Endothelial cell of hepatic sinusoid (primary cell): Measurements from ENCODE around the gene GRIN2C.

Experiments
- in situ Hi-C: cut with HindIII; loops from 2 replicates; pipeline ENCODE4 v1.10.0; 2017; ENCODE audit warnings: low sequenced_read_pairs

GRIN2C gene

DNA sequence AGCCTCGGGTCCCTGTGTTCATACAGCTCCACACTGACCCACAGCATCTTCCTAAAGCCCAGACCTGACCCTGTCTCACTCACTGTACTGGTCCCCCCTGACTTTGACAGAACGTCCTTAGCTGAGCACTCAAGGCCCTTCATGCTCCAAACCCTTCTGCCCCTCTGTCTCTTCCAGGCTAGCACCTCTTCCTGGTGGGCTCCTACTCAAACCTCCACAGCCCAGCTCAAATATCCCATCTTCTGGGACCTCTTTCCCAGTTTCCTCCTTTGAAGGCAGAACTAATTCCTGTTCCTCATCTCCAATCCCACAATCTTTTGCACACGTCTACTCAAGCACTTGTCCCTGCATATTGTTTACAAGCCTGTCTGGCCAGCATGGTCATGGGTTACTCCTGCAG lies 8.8 kb downstream of the GRIN2C start:
- in situ Hi-C loops: no loop called here

DNA sequence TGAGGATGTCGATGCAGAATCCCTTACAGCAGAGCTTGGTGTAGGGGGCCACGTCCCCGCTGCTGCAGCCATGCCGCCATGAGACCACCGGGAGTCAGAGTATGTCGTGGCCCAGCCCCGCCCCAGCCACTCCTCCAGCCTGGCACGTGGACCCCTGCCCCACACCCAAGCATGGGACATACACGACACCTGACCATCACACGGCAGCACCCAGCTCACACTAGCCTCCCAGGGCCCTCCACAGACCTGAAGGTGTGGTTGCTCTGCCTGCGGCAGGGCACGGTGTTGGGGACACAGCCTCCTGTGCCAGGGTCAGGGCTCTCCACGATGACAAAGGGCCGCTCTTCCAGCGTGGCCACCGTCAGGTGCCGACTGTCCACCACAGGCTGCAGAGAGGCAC lies 9.4 kb downstream of the GRIN2C start:
- in situ Hi-C loops: no loop called here

DNA sequence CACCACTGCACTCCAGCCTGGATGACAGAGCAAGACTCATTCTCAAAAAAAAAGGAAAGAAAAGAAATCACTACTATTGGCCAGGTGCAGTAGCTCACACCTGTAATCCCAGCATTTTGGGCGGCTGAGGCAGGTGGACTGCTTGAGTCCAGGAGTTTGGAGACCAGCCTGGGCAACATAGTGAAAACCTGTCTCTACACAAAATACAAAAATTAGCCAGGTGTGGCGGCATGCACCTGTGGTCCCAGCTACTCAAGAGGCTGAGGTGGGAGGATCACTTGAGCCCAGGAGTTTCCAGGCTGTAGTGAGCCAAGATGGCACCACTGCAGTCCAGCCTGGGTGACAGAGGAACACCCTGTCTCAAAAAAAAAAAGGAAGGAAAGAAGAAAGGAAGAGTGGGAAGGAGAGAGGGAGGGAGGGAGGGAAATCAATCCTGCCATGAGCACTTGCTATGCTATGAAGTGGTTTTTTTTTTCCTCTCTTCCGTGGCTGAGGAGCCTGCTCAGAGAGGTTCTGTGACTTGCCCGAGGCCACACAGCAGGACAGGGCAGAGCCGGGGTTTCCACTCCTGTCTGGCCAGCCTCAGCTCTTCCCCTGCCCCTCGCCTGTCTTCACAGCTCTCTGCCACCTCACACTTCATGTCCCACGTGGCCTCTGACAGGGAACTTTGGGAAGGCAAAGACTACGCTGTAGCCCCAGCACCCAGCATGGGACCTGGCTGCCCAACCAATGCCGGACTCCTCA lies 10.9 kb downstream of the GRIN2C start:
- in situ Hi-C loops: loop anchor here (5.0 kb wide), 1 partner anchor 42 kb away; no protein-coding TSS in a partner anchor

DNA sequence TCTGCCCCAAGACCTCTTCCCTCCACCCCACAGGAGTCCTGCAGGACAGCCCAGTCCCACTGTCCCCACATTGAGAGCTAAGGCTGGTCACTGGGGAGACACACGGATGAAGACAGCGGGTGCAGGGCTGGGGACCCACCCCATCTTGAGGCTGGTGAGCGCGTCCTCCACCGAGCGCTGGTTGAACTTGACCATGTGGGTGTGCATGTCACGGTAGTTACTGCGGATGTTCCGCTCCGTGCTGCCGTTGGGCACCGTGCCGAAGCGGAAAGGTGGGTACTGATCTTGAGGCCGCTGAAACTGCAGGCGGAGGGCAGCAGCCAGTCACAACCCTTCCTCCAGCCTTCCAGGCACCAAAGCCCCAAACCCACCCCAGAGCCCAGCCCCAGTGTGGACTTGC lies 13.1 kb downstream of the GRIN2C start:
- in situ Hi-C loops: loop anchor here (5.0 kb wide), 1 partner anchor 39 kb away; no protein-coding TSS in a partner anchor

DNA sequence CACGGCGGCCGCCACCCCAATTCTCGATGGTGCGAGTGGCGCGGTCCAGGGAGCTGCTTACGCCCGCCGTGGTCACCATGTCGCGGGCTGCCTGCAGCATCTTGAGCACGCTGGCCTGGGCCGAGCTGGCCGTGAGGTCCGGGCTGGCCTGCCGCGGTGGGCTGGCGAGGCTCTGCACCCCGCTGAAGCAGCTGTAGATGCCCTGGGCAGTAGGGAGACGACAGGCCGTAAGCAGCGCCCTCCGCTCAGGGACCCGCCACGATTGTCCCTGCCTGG lies 16.4 kb downstream of the GRIN2C start:
- in situ Hi-C loops: no loop called here

DNA sequence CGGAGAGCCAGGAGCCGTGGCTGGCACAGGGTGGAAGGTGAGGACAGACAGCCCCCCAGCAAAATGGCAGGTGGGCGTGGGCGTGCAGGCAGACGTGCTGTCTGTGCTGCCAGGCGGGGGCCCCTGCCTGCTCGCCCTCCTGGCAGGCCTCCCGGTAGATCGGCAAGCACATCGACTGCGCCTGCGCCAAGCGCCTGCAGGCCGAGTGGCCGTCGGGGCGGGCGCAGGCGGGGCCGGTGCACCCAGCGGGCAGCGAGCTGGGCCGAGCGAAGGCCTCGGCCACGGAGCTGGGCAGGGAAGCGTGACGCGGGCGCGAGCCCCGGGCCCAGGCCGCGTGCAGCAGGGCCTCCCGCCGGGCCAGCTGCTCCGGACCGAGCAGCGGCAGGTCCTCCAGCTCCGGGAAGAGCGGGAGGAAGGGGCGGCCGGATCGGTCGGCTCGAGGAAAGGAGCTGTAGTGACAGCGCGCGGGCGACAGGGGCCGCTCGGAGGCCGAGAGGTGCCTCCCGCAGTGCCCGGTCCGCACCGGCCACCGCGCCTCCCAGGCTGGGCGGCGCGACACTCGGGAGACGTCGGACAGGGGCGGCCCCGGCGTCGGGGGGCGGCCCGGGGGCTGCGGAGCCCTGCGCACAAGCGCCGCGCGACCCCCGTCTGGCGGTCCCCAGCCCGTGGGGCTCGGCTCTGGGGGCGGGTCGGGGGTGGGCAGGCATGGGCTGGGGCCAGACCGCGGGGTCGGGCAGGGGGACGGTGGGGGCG lies 16.9 kb downstream of the GRIN2C start:
- in situ Hi-C loops: no loop called here

DNA sequence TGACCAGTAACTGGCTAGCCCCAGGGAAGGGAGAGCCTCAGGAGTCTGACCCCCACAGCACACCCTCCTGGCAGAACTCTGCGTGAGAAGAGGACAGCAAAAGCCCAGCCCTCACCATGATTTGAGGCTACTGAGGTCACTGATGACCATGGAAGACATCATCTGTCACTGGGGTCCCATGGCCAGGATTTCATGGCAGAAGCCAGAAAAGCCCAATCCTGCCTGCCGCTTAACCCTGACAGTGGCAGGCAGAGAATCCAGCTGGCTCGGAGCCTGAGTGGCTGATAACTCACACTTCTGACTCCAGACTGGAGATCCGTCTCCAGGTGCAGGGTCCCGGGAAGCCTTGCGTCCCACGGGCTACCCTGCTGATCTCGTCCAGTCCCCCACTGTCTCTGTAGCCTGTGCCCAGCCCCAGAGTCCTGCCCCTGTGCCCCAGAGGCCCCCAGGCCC lies 17.5 kb downstream of the GRIN2C start:
- in situ Hi-C loops: no loop called here

DNA sequence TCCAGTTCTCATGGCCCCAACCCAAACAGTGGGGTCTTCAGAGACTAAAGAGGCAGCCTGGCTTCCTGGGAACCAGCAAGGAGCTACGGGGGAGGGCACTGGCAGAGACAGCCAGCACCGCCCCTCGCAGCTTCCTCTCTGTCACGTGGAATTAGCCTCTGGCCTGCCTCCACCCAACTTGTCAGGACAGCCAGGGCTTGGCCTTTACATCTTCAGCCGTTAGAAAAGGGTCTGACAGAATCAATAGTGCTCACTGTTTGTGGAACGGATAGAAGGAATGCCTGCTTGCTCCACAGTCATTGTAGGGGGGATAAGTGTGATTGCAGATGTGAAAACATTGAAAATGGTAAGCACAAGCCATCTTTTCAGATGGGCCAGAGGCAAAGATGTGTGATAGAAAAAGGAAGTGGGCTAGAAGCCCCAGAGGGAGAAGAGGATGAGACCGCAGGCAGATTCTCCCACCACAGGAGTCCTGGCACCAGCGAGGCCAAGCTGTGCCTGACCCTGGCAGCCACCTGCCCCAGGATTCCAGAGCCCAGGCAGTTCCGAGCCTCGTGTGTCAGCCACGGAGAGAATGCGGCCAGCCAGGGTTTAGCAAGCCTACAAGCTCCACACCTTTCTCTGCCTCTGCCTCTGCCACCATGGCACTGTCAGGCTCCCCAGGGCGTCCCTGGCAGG lies 18.6 kb downstream of the GRIN2C start:
- in situ Hi-C loops: no loop called here

DNA sequence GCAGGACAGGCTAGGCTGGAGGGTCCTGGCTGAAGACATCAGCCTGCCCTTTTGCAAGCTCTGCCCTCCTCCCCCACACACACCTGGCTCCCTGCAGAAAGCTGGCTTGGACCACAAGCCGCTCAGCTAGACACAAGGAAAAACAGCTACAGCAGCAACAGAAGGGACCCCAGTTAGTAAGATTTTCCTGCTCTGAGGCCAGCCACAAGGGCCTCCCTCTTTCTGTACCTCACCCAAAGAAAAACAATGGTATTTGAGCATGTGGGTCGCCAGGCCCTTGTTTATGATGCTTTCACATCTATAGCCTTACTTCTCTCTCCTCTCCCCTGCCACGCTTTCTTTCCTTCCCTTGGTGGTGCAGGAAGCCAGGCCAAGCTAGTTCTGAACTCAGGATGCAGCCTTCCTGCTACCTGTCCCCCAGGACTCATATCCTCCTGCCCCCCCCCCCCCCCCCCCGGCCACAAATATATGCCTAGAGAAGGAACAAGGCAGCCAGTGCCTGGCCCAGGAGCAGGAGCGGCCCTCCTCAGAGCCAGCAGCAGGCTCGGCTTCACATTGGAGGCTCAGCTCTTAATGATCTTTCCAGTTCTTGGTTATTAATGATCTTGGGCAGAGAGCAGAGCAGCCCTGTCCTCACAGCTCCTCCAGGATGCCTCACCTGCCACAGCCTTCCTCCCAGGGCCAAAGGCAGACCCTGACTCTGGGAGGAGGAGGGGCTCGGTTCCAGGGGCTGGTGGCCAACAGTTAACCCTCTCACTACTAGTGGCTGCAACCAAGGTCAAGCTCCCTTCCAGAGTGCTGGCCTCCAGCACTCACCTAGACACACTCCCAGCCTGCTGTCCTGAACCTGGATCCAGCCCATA lies 19.5 kb downstream of the GRIN2C start:
- in situ Hi-C loops: no loop called here

DNA sequence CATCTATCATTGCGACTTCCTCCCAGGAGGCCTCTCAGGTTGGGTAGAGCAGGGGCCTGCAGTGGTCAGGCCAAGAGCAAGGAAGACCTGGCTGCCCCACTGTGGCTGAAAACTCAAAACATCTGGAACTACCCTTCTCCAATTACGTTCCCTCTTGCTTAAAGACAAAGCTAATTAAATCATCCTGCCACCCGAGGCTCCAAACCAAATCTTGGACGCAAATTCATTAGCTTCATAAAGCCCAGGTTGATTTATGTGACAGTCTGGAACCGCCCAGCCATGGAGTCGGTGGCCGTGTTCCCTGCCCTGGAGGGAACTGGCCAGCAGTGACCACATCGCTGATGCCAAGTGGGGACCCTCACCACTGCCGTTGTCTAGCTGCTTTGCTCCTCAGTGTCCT lies 21.4 kb downstream of the GRIN2C start:
- in situ Hi-C loops: no loop called here

DNA sequence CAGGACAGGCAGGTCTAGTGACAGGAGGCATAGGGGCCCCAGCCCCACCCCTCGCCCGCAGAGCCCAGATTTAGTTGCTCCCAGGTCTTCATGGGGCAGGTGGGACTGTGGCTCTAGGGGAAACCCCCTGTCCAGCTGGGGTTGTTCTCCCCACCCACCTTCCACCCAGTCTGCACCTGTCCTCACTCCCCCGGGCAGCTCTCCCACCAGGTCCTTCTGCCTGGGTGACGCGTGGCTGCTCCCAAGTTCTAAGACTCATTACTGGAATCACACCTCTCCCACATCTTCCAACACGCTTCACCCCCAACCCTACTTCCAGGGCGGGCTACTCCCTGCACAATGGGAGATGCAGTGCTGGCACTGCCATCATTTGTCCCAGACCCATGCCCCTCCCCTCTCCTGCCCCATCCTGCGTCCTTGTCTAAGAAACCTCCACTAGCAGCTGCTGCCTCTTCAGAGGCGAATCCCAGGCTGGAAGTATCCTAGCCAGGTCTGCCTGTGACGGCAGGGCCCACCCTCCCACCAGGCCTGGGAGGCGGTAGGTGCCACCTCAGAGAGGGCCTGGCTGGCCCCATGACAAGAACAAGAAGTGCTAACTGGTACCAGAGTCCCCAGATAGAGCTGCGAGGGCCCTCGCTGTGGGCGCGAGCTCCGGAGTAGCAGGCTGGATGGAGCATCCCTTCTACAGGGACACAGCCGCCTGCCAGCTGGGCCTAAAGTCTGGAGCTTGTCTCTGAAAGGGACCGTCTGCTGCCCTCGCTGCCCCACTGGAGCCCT lies 22.8 kb downstream of the GRIN2C start:
- in situ Hi-C loops: no loop called here

DNA sequence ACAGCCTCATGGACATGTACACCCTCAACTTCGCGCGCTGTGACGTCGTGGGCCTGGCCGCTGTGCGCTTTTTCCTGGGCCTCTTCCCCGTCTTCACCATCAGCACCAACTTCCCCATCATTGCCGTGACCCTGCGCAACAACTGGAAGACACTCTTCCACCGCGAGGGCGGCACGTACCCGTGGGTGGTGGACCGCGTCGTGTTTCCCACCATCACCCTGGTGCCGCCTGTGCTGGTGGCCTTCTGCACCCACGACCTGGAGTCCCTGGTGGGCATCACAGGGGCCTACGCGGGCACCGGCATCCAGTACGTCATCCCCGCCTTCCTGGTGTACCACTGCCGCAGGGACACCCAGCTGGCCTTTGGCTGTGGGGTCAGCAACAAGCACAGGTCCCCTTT lies 23.5 kb downstream of the GRIN2C start:
- in situ Hi-C loops: no loop called here

DNA sequence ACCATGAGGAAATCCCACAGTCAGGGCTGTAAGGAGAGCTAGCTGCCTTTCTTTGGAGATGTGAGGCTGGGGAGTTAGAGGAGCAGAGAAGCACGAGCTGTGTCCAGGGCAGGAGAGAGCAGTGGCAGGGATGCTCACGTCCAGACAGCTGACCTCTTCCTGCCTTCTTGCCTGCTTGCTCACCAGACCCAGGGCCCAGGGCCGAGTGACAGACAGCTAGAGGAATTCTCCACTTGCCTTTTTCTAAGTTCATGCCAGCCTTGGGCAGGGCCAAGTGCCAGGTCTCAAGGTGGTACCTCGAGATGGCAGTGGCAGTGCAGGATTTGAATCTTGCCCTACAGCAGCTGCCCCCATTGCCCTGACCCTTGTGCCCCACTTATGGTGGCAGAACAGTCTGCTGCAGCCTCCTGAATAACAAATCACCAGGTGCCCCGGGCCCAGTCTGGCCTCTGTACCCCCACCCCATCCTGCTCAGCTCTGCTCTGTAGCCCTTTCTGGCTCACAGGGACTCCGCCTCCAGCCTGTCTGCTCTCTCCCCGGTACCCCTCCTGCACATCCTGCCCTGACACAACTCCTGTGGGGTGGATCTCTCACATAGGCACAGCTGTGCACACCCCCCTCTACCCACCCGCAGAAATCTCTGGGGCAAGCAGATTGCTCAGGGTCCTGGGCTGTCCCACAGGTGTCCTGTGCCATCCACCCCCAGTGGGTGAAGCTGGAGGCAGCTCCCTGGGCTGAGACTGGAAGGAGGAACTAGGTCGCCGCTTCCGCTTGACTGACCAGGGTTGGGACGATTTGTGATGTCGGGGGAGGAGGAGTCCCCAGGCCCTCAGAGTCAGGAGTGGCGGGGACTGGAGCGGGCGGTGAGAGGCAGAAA lies 25.9 kb downstream of the GRIN2C start:
- in situ Hi-C loops: no loop called here

DNA sequence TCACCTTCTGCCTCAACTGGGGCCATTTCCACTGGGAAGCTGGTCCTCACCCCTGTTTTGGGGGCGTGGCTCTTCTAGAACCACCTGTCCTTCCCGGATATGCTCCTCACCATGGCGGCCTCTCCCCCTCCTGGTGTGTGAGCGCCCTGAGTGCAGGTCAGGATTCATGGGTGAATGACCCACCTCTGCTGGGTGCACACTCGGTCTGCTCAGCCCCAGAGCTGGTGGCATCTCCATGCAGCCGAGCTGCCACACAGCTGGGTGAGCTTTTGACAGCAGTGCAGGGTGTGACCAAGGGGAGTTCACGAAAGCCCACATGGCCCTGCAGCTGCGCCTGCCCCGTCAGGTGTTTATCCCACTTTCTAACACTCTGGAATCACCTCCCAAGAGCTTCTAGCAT lies 27.3 kb downstream of the GRIN2C start:
- in situ Hi-C loops: no loop called here

DNA sequence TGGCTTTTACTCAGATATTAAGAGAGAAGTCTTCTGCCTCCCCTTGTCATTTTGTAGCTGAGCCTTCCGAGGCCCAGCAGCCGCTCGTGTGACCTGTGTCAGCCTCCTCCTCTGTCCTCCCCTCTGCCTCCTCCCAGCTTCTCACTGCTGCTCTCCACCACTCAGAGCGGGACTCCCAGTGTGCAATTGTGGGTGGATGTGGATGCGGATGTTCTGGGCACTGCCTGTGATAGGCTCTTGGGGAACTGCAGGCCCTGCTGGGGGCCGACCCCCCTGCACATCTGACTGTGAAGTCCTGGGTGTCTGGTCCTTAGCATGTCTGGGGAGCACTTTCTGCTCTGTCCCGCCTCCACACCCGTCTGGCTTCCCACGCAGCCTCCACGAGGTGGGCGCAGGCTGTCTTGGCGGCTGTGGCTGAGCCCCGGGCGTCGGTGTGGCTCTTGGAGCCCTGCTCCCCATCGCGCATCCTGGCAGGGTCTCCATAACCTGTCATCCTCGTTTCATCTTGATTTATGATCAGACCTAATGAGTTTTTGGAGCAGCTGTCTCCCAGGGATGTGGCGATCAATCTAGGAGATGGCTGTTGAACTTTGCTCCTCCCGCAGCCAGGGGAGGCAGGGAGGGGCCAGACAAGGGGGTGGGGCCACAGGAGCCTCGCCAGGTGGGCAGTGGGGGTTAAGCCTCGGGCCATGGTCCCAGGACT lies 28.1 kb downstream of the GRIN2C start:
- in situ Hi-C loops: no loop called here

DNA sequence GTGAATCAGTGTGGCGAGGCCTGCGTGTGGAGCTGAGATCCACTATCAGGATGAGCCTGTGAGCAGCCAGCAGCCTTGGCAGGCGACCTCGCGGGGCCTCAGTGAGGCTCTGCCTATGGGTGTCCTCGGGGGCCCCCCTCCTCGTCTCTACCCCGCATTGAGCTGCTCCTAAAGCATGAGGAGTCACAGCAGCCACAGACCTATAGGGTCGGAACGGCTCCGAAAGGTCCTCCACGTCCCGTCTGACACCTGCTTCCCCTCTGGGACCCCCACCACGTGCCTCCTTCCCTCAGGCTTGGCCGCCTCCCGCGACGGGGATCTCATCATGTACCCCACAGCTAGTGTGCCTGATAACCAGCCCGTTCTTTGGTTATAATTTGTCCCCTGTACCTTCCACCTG lies 28.8 kb downstream of the GRIN2C start:
- in situ Hi-C loops: no loop called here

DNA sequence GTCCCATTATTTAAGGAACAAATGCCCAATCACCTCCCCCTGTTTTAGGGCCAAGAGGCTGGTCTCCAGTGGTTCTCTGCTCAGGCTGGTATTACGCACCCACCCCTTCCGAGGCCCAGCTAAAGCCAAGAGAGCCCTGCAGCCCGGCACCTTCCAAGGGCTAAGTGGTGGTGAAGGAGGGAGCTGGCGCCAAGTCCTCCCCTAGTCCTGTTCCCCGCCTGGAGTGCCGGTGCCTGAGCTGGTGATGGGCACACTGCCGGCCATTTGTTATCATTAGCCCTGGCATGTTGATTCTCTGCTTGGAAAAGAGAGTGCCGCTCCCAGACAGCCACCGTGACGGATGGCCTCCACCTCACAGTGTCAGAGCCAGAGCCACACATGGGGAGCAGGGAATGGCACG lies 31.9 kb downstream of the GRIN2C start:
- in situ Hi-C loops: no loop called here

DNA sequence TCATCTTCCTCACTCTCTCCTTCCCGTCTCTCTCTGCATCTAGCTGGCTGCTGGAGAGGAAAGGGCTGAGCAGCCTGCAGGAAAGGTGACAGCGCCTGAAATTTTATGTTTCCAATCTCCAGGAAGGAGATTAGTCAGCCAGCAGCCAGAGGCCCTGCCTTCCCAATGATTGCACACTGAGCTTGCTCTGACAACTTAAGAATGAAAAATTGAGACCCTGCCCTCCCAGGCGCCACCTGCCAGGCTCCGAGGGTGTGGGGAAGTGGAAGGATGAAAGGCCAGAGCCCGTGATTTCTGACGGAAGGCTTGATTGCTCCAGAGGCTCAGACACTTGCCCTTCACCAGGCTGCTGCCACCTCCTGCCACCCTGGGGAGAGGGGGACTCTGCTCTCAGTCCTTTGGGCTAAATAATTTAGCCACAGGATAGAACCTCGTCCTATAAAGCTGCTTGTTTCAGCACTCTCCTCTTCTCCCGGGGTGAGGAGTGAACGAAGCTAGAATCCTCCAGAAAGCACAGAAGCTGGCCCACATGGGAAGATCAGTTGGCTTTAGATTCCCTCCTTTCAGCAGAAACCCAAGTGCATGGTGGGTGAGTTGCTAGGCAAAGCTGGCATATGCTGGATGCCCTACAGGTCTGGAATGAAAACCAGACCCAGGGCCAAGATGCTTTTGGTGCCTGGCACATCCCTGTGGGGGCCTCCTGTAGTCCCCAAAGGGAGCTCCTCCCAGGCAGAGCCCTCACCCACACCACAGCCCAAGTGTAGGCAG lies 33.5 kb downstream of the GRIN2C start:
- in situ Hi-C loops: no loop called here
